Peyer's patch (tissue), 4 donors: ENCODE measurements around the gene DEAF1.

ENCODE experiments used
- CTCF ChIP-seq, 6 experiments: fragments of 450-650 bp in 4 of 6; fragments of 200-600 bp in 2 of 6; sonication (generic) in 1 of 6; IDR thresholded peaks; one replicate each; pipeline ENCODE4 v1.5.1; 2017 to 2019; ENCODE audit warnings: antibody characterized with exemption in 6 of 6, mild to moderate bottlenecking in 3 of 6, moderate library complexity in 1 of 6
- POLR2A ChIP-seq, 2 donors: fragments of 450-650 bp; IDR thresholded peaks; one replicate each; pipeline ENCODE4 v1.5.1; 2017; ENCODE audit warnings: antibody characterized with exemption in 2 of 2, mild to moderate bottlenecking in 2 of 2, moderate library complexity in 2 of 2

- TF ChIP-seq CTCF (IDR thresholded peaks at IDR 0.05), result no peak
- TF ChIP-seq POLR2A (IDR thresholded peaks at IDR 0.05), result no peak
Measured at GRCh38 chr11:638631-639331, 56.2 kb downstream of the DEAF1 start.
